SKM-1 treated with dmso at 0.1 percent for 144 hours (cell line): ENCODE measurements around the gene GSDMA.
"Not testable (repeated sequence)": the region's sequence is repeated elsewhere in the genome, so short reads cannot be mapped to it uniquely, and the experiment has no call there.

Experiments used
- DNase-seq: peaks from one replicate; lab custom pipeline; 2025; ENCODE audit not compliant: unreplicated experiment; lab: John Stamatoyannopoulos, UW

Gene GSDMA

GRCh38 chr17:39994448-39994847, 31.6 kb downstream of the GSDMA start:
- no peak for DNase-seq

GRCh38 chr17:39995438-39995837, 32.6 kb downstream of the GSDMA start:
- no peak for DNase-seq

- DNase-seq: no peak
Observed at GRCh38 chr17:39996162-39996561, 33.4 kb downstream of the GSDMA start.

- DNase-seq: no peak
Observed at GRCh38 chr17:39996800-39997199, 34.0 kb downstream of the GSDMA start.

GRCh38 chr17:39997543-39997942, 34.7 kb downstream of the GSDMA start:
- no peak for DNase-seq

- no peak for DNase-seq
Observed at GRCh38 chr17:39999067-39999466, 36.3 kb downstream of the GSDMA start.

- DNase-seq: no peak
Observed at GRCh38 chr17:40000161-40000560, 37.4 kb downstream of the GSDMA start.

- DNase-seq: not testable (repeated sequence)
Observed at GRCh38 chr17:40001335-40001734, 38.5 kb downstream of the GSDMA start.

GRCh38 chr17:40004072-40004471, 41.3 kb downstream of the GSDMA start:
- no peak for DNase-seq

GRCh38 chr17:40004712-40005111, 41.9 kb downstream of the GSDMA start:
- DNase-seq: no peak

GRCh38 chr17:40005520-40005919, 42.7 kb downstream of the GSDMA start:
- DNase-seq: no peak

GRCh38 chr17:40010946-40011500, 48.2 kb downstream of the GSDMA start:
- DNase-seq: not testable (repeated sequence)

- DNase-seq: not testable (repeated sequence)
Observed at GRCh38 chr17:40012017-40012647, 49.3 kb downstream of the GSDMA start.

GRCh38 chr17:40014375-40014980, 51.7 kb downstream of the GSDMA start:
- no peak for DNase-seq

GRCh38 chr17:40015005-40015997, 52.5 kb downstream of the GSDMA start, which contains the start of gene CSF3:
Gene CSF3, plus strand, starts transcription at chr17:40015440. Its CDS starts 35 bp downstream, at chr17:40015475.
- DNase-seq: no peak

- no peak for DNase-seq
Observed at GRCh38 chr17:40015998-40016985, 53.5 kb downstream of the GSDMA start.

- DNase-seq: no peak
Observed at GRCh38 chr17:40017422-40018080, 54.7 kb downstream of the GSDMA start.

- no peak for DNase-seq
Observed at GRCh38 chr17:40018211-40019121, 55.7 kb downstream of the GSDMA start.
